DND-41 (cell line): ENCODE measurements around the gene LEMD2.

Source experiments
- ATAC-seq: fragments of 200-7000 bp; cut with Tn5 transposase; 3 replicates; pipeline ENCODE4 v1.9.1; 2021; ENCODE audit warnings: low read depth; ENCODE audit not compliant: insufficient read depth
- DNase-seq: peaks from one replicate; pipeline ENCODE4 v3.0.0-alpha.2; 2020
- H2AFZ ChIP-seq: 2 replicates; pipeline ENCODE4 v1.6.0; 2012; ENCODE audit warnings: low read depth, low read length
- H3K27ac ChIP-seq: 2 replicates; pipeline ENCODE4 v1.5.1; 2012; ENCODE audit warnings: low read length, inconsistent platforms
- H3K27me3 ChIP-seq: fragments of 200-600 bp; sonication (generic); 2 replicates; pipeline ENCODE4 v1.6.0; 2012; ENCODE audit warnings: low read length, mild to moderate bottlenecking, inconsistent platforms; ENCODE audit not compliant: insufficient read depth, poor library complexity
- H3K36me3 ChIP-seq: 2 replicates; pipeline ENCODE4 v1.5.1; 2012; ENCODE audit warnings: low read length, inconsistent platforms; ENCODE audit not compliant: insufficient read depth
- H3K4me1 ChIP-seq: 2 replicates; pipeline ENCODE4 v1.5.1; 2012; ENCODE audit warnings: mild to moderate bottlenecking, low read length; ENCODE audit not compliant: insufficient read depth
- H3K4me2 ChIP-seq: 2 replicates; pipeline ENCODE4 v1.6.0; 2012; ENCODE audit warnings: mild to moderate bottlenecking, moderate library complexity, low read length, inconsistent platforms; ENCODE audit not compliant: insufficient read depth
- H3K4me3 ChIP-seq, 2 experiments: fragments of 200-600 bp in 1 of 2; shearing (Covaris generic) in 1 of 2; 2 replicates each; pipeline ENCODE4 v1.5.1; 2012 to 2016; ENCODE audit warnings: inconsistent platforms in 2 of 2, low read length in 2 of 2, mild to moderate bottlenecking in 2 of 2, low read depth in 1 of 2, moderate library complexity in 1 of 2
- H3K79me2 ChIP-seq: 2 replicates; pipeline ENCODE4 v1.6.0; 2012; ENCODE audit warnings: low read length, inconsistent platforms; ENCODE audit not compliant: insufficient read depth
- H3K9ac ChIP-seq: 2 replicates; pipeline ENCODE4 v1.6.0; 2012; ENCODE audit warnings: low read depth, mild to moderate bottlenecking, inconsistent platforms, low read length, moderate library complexity
- H3K9me3 ChIP-seq: 2 replicates; pipeline ENCODE4 v1.5.1; 2012; ENCODE audit warnings: low read length, moderate library complexity, mild to moderate bottlenecking, inconsistent platforms; ENCODE audit not compliant: insufficient read depth, severe bottlenecking
- H4K20me1 ChIP-seq: 2 replicates; pipeline ENCODE4 v1.6.0; 2012; ENCODE audit warnings: low read length; ENCODE audit not compliant: insufficient read depth
- EZH2 ChIP-seq: IDR thresholded peaks from 3 replicates; pipeline ENCODE4 v1.6.1; 2012; ENCODE audit warnings: borderline replicate concordance, low read depth, mild to moderate bottlenecking, moderate library complexity, low read length, inconsistent platforms; ENCODE audit not compliant: severe bottlenecking
- TF ChIP-seq, protein P1 (sequence below): IDR thresholded peaks from 2 replicates; pipeline ENCODE4 v1.5.1; 2012; ENCODE audit warnings: borderline replicate concordance, low read length, moderate library complexity, mild to moderate bottlenecking; ENCODE audit not compliant: poor library complexity, severe bottlenecking; ENCODE audit errors: extremely low read depth

The LEMD2 gene

DNA sequence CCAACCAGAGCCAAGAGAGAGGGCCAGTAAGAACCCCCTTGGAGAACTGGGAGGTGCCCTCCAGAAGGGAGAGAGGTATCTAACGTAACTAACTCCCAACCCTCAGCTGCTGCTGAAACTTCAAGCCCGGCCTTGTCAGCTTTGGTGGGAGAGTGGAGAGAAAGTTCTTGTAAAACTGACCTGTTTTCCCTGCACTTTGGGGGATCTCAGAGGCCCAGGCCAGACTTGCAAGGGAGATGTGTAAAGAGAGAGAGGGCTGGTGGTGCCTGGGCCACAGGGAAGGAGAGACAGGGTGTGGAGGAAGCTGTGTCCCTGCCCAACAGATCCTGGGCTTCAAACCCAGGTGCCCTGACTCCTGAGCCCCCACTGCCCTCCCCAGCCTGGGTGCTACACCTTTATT, 24.9 kb downstream of the LEMD2 start:
- no peaks in the 10 kb centered on the region for H3K4me1 ChIP-seq
- TF ChIP-seq, protein P1, sequence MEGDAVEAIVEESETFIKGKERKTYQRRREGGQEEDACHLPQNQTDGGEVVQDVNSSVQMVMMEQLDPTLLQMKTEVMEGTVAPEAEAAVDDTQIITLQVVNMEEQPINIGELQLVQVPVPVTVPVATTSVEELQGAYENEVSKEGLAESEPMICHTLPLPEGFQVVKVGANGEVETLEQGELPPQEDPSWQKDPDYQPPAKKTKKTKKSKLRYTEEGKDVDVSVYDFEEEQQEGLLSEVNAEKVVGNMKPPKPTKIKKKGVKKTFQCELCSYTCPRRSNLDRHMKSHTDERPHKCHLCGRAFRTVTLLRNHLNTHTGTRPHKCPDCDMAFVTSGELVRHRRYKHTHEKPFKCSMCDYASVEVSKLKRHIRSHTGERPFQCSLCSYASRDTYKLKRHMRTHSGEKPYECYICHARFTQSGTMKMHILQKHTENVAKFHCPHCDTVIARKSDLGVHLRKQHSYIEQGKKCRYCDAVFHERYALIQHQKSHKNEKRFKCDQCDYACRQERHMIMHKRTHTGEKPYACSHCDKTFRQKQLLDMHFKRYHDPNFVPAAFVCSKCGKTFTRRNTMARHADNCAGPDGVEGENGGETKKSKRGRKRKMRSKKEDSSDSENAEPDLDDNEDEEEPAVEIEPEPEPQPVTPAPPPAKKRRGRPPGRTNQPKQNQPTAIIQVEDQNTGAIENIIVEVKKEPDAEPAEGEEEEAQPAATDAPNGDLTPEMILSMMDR: no peak
- TF ChIP-seq EZH2: no peak
- no peak overlapping the region for H3K4me3 ChIP-seq
- peaks cover 3% of the 10 kb centered on the region for H3K27me3 ChIP-seq
- DNase-seq (no peak), ATAC-seq (no peak)
- H2AFZ ChIP-seq: no peak overlapping the region
- H3K4me2 ChIP-seq: no peak overlapping the region
- no peak overlapping the region for H3K9ac ChIP-seq
- no peaks in the 10 kb centered on the region; the same call in 1 of the 2 replicates for H4K20me1 ChIP-seq
- H3K9me3 ChIP-seq: no peaks in the 10 kb centered on the region
- no peaks in the 10 kb centered on the region for H3K36me3 ChIP-seq
- H3K27ac ChIP-seq: no peak overlapping the region
- H3K79me2 ChIP-seq: no peaks in the 10 kb centered on the region

GRCh38 chr6:33763483-33763882, 25.4 kb downstream of the LEMD2 start:
- TF ChIP-seq, protein P1: no peak
- TF ChIP-seq EZH2: no peak
- no peak for ATAC-seq
- H4K20me1 ChIP-seq: no peaks in the 10 kb centered on the region; the same call in 1 of the 2 replicates
- no peak overlapping the region for H2AFZ ChIP-seq
- H3K4me2 ChIP-seq: no peak overlapping the region
- no peaks in the 10 kb centered on the region for H3K4me1 ChIP-seq
- no peaks in the 10 kb centered on the region for H3K9me3 ChIP-seq
- peaks cover 3% of the 10 kb centered on the region for H3K27me3 ChIP-seq
- H3K4me3 ChIP-seq: no peak overlapping the region
- H3K36me3 ChIP-seq: no peaks in the 10 kb centered on the region
- H3K27ac ChIP-seq: no peak overlapping the region
- H3K9ac ChIP-seq: no peak overlapping the region
- no peak for DNase-seq
- H3K79me2 ChIP-seq: no peaks in the 10 kb centered on the region

- ATAC-seq (no peak), DNase-seq (no peak)
- H2AFZ ChIP-seq: no peak overlapping the region
- no peaks in the 10 kb centered on the region for H3K4me1 ChIP-seq
- no peaks in the 10 kb centered on the region for H3K36me3 ChIP-seq
- no peaks in the 10 kb centered on the region for H3K79me2 ChIP-seq
- no peak overlapping the region for H3K4me3 ChIP-seq
- H3K27ac ChIP-seq: no peak overlapping the region
- no peak for TF ChIP-seq EZH2
- TF ChIP-seq, protein P1: no peak
- H3K9ac ChIP-seq: no peak overlapping the region
- H3K27me3 ChIP-seq: peaks cover 3% of the 10 kb centered on the region
- H4K20me1 ChIP-seq: no peaks in the 10 kb centered on the region; the same call in 1 of the 2 replicates
- H3K9me3 ChIP-seq: no peaks in the 10 kb centered on the region
- no peak overlapping the region for H3K4me2 ChIP-seq
Measured at GRCh38 chr6:33762713-33763112, 26.2 kb downstream of the LEMD2 start.
